ENCODE results near the gene PLCH1. TPM values are rescaled to one million over a fixed set of nuclear protein-coding genes. Genes with fewer than 3 reads are reported as not detected.

Gene PLCH1
- total and polyA plus RNA-seq, 10 of the 15 experiments (the other 5 are each of a cell fraction or from before 2014, with no cell fraction given), result 0.03 to 0.22 (median 0.04) TPM; not detected in 5

- Histone ChIP-seq H3K36me3 (ENCODE audit: control insufficient read depth in 2 of 2, insufficient read depth in 2 of 2, low read length in 1 of 2) (no peaks in the 10 kb centered on the region), H3K9ac (ENCODE audit: control insufficient read depth, insufficient read depth, low read length) (no peak overlapping the region), H3K79me2 (ENCODE audit: control insufficient read depth, insufficient read depth, low read length) (no peaks in the 10 kb centered on the region), H3K9me3 (replicated peaks; ENCODE audit: control insufficient read depth, insufficient read depth, low read length) (no peaks in the 10 kb centered on the region), H3K4me3 (no peak overlapping the region), H2AFZ (ENCODE audit: control insufficient read depth, low read depth, low read length) (no peak overlapping the region), H4K20me1 (ENCODE audit: control insufficient read depth, insufficient read depth) (no peaks in the 10 kb centered on the region), H3K4me2 (ENCODE audit: control insufficient read depth, insufficient read depth) (no peak overlapping the region), H3K4me1 (ENCODE audit: control insufficient read depth, insufficient read depth, low read length) (no peaks in the 10 kb centered on the region), H3K27me3 (replicated peaks in 1 of 2; ENCODE audit: control insufficient read depth in 2 of 2, insufficient read depth in 2 of 2, low read length in 1 of 2) (peaks cover 0 to 4% of the 10 kb centered on the region in 2 experiments; a peak in 1 of 4 replicates), H3K27ac (ENCODE audit: control insufficient read depth, insufficient read depth) (no peak overlapping the region)
- intact Hi-C loops (cut with micrococcal nuclease; ENCODE audit: unreplicated experiment) (no loop called here), in situ Hi-C loops (cut with MboI) (no loop called here)
- ChIA-PET CTCF (no interaction called here), POLR2A (no interaction called here), RAD21 (ENCODE audit: unreplicated experiment) (no interaction called here), SMC1A (ENCODE audit: uncharacterized antibody, unreplicated experiment) (no interaction called here)
- ATAC-seq (no peak), FAIRE-seq (no peak), DNase-seq (ENCODE audit: low read depth, low spot score) (no peak)
- TF ChIP-seq MYB (IDR thresholded peaks at IDR 0.05; ENCODE audit: borderline replicate concordance, low read depth, low read length) (no peak), PRDM15 (CRISPR knock-in tag; IDR thresholded peaks at IDR 0.05) (no peak), TAF1 (IDR thresholded peaks at IDR 0.05; ENCODE audit: borderline replicate concordance, low read depth, low read length) (no peak), MEF2B (IDR thresholded peaks at IDR 0.05; ENCODE audit: partially characterized antibody, poor library complexity, severe bottlenecking) (no peak), NR2C2 (IDR thresholded peaks at IDR 0.05; ENCODE audit: borderline replicate concordance, control insufficient read depth, insufficient read length, low read depth) (no peak), RFX5 (IDR thresholded peaks at IDR 0.05; ENCODE audit: low read depth, low read length) (no peak), CBX5 (IDR thresholded peaks at IDR 0.05; ENCODE audit: low read depth) (no peak)
- no TSS peak for BruUV-seq (replicated peaks)
Measured at GRCh38 chr3:155596615-155597014, 148.3 kb downstream of the PLCH1 start.
